Measurements from ENCODE around the gene TET2. TPM values are rescaled to one million over a fixed set of nuclear protein-coding genes. Genes with fewer than 3 reads are reported as not detected.
A peak's percentile ranks its signal among the peaks of the same experiment; 100 is the strongest.

TET2 gene
- total RNA-seq, 1 donor: 18.6 TPM

- peak; percentile 54 for DNase-seq (ENCODE audit: low read depth)
- no peak for TF ChIP-seq CTCF (IDR thresholded peaks at IDR 0.05; ENCODE audit: insufficient read depth, low read length)
- H3K4me3 ChIP-seq (ENCODE audit: low read depth, low read length): peak overlapping the region; percentile 98
These were observed 981 bp downstream of the TET2 start for GRCh38 chr4:105147553-105148161.

DNA sequence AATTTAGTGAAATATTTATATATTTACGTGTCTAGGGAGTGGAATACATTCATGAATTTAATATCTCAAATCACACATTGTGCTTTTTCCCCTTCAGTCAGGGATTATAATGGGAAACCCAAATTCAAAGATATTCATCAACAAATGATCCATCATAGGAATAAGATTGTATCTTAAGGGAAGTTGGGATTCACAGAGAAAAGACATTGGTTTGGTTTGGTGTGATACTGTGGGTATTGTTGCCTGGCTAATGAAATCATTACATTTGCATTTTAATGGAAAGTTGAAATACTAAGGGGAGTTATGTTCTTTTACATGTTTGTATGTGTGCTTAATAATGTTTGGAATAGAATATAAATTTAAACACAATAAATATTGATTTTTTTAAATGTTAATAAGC is 1.7 kb downstream of the TET2 start:
- no peak for DNase-seq (ENCODE audit: low read depth)
- H3K4me3 ChIP-seq (ENCODE audit: low read depth, low read length): peak overlapping the region; percentile 98
- TF ChIP-seq CTCF (IDR thresholded peaks at IDR 0.05; ENCODE audit: insufficient read depth, low read length): no peak

- DNase-seq (ENCODE audit: low read depth): peak; percentile 18
- no peak for TF ChIP-seq CTCF (IDR thresholded peaks at IDR 0.05; ENCODE audit: insufficient read depth, low read length)
- peak overlapping the region; percentile 98 for H3K4me3 ChIP-seq (ENCODE audit: low read depth, low read length)
These were observed 2.1 kb downstream of the TET2 start for GRCh38 chr4:105148776-105149175.

DNA sequence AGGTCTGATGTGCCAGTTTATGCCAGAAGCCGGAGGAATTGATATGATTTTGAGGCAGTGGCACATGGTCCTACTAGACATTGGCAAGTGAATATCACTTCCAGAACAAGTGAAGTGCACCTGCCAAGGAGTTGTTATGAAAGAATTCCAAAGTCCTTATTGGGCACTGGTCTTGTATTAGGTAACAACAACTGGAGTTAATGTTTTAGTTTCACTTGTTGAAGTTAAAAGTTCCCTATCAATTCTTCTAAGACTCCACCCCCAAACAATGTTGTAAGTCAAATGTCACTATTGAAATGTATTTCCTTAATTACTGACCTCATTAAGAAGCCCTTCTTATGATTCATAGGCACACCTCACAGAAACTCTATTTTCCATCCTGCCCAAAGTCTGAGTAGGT is 3.1 kb downstream of the TET2 start:
- DNase-seq (ENCODE audit: low read depth): peak; percentile 24
- TF ChIP-seq CTCF (IDR thresholded peaks at IDR 0.05; ENCODE audit: insufficient read depth, low read length): no peak
- no peak overlapping the region for H3K4me3 ChIP-seq (ENCODE audit: low read depth, low read length)

DNA sequence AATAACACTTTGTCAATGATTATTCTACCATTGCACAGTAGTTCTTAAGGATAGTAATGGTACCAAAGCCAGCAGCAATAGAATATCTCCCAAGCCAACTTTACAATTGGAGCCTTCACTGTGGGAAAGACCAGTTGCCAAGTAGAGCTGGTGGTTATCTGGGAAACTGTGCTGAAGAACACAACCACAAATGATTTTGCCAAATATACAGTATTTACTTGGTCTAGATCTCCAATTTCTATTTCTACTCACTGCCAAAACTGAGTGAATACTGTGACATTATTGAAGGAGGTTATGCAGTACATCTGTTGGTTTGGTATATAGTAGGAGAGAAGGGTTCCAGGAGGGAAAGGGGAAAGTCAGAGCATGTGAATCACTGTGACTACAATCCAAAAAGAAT is 3.8 kb downstream of the TET2 start:
- DNase-seq (ENCODE audit: low read depth): peak; percentile 84
- TF ChIP-seq CTCF (IDR thresholded peaks at IDR 0.05; ENCODE audit: insufficient read depth, low read length): no peak
- no peak overlapping the region for H3K4me3 ChIP-seq (ENCODE audit: low read depth, low read length)

GRCh38 chr4:105153749-105154148 is 7.1 kb downstream of the TET2 start:
- H3K4me3 ChIP-seq (ENCODE audit: low read depth, low read length): no peak overlapping the region
- no peak for DNase-seq (ENCODE audit: low read depth)
- no peak for TF ChIP-seq CTCF (IDR thresholded peaks at IDR 0.05; ENCODE audit: insufficient read depth, low read length)

- TF ChIP-seq CTCF (IDR thresholded peaks at IDR 0.05; ENCODE audit: insufficient read depth, low read length): no peak
- H3K4me3 ChIP-seq (ENCODE audit: low read depth, low read length): no peak overlapping the region
- DNase-seq (ENCODE audit: low read depth): no peak
These were observed 7.9 kb downstream of the TET2 start for GRCh38 chr4:105154576-105154975.
